Fibroblast of skin of abdomen (primary cell): ENCODE results near the gene ZNF446.
"Not testable (repeated sequence)": the region's sequence is repeated elsewhere in the genome, so short reads cannot be mapped to it uniquely, and the experiment has no call there.

Experiments used
- DNase-seq: peaks from one replicate; pipeline ENCODE4 v3.0.0-alpha.2; 2013

ZNF446 gene

GRCh38 chr19:58470837-58471543, 5.2 kb upstream of the ZNF446 start:
- not testable (repeated sequence) for DNase-seq

GRCh38 chr19:58471736-58472135, 4.4 kb upstream of the ZNF446 start:
- DNase-seq: no peak

GRCh38 chr19:58473775-58474174, 2.4 kb upstream of the ZNF446 start:
- DNase-seq: no peak

- peak; percentile 68 for DNase-seq
These were observed 1.7 kb upstream of the ZNF446 start for GRCh38 chr19:58474291-58474996.

GRCh38 chr19:58474997-58475713, 997 bp upstream of the ZNF446 start:
- no peak for DNase-seq

- DNase-seq: no peak
These were observed 405 bp downstream of the ZNF446 start for GRCh38 chr19:58476498-58477015.

- DNase-seq: no peak
These were observed 978 bp downstream of the ZNF446 start for GRCh38 chr19:58477130-58477529.

GRCh38 chr19:58477871-58478270, 1.7 kb downstream of the ZNF446 start:
- DNase-seq: no peak

GRCh38 chr19:58479303-58479702, 3.2 kb downstream of the ZNF446 start:
- no peak for DNase-seq

- no peak for DNase-seq
These were observed 3.8 kb downstream of the ZNF446 start for GRCh38 chr19:58479736-58480480.

GRCh38 chr19:58480481-58480830, 4.3 kb downstream of the ZNF446 start:
- no peak for DNase-seq

GRCh38 chr19:58480831-58481230, 4.7 kb downstream of the ZNF446 start:
- no peak for DNase-seq

GRCh38 chr19:58482372-58482771, 6.2 kb downstream of the ZNF446 start:
- no peak for DNase-seq

- no peak for DNase-seq
These were observed 7.6 kb downstream of the ZNF446 start for GRCh38 chr19:58483776-58484175.

- not testable (repeated sequence) for DNase-seq
These were observed 8.2 kb downstream of the ZNF446 start for GRCh38 chr19:58484349-58484748.

GRCh38 chr19:58491393-58491792, 15.2 kb downstream of the ZNF446 start:
- DNase-seq: no peak

- DNase-seq: no peak
These were observed 16.1 kb downstream of the ZNF446 start for GRCh38 chr19:58492265-58492664.

GRCh38 chr19:58497634-58498170, 21.6 kb downstream of the ZNF446 start:
- no peak for DNase-seq

- DNase-seq: no peak
These were observed 22.3 kb downstream of the ZNF446 start for GRCh38 chr19:58498316-58499020.

- DNase-seq: peak; percentile 99
These were observed 23.1 kb downstream of the ZNF446 start for GRCh38 chr19:58499021-58499927.

- DNase-seq: no peak
These were observed 24.1 kb downstream of the ZNF446 start for GRCh38 chr19:58500242-58500641.
